Hematopoietic multipotent progenitor cell (in vitro differentiated cells): ENCODE results near the gene PLEKHA5. TPM values are rescaled to one million over a fixed set of nuclear protein-coding genes. Genes with fewer than 3 reads are reported as not detected.
"Not testable (repeated sequence)": the region's sequence is repeated elsewhere in the genome, so short reads cannot be mapped to it uniquely, and the experiment has no call there.

Experiments
- DNase-seq, 3 donors: peaks; one replicate each; pipeline ENCODE4 v3.0.0-alpha.2; 2011 to 2015; ENCODE audit warnings: low read depth in 2 of 3, low spot score in 2 of 3
- total RNA-seq: library from RNA; depleted of rRNA; stranded (reverse); fragments of >200 nt; gene quantifications from one replicate; pipeline ENCODE4 v1.2.3, GENCODE V29; 2012

Gene PLEKHA5
- total RNA-seq, 1 donor, result 14.5 TPM

GRCh38 chr12:19161216-19161615 is 31.7 kb downstream of the PLEKHA5 start:
- no peak for DNase-seq

DNA sequence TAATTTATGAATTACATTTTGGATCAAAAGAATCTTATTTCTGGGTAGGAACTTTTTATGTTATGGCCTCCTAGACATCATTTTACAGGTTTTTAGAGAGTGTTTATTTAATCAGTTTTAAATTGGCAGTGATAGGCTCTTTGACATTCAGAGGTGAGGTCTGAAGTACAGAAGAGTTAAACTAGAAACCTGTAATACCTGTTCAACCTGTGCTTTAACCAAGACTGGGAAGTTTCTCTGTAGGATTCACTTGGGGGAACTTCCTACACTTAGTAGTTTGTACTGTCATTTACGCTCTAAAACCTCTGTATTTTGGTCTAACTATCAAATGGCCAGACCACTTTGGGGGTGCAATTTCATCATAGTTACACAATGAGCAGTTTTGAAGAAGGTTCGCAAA is 35.9 kb downstream of the PLEKHA5 start:
- no peak for DNase-seq

DNA sequence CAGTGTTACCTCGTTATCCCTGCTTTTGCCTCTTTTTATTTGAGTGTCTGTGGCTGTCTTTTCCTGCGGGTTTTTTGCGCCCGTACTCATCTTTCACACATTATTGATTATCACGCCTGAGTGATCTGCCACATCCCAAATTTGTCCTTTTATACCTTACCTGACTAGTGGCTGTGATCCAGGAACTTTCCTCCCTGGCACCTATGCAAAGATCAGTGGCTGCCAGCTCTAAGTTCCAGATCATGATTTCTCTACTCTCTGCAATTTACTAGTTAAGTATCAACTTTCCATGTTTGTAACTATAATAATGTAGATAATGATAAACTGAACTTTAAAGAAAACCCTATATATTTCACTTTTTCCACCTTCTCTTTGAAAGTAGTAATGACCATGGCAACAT is 36.9 kb downstream of the PLEKHA5 start:
- no peak for DNase-seq

DNA sequence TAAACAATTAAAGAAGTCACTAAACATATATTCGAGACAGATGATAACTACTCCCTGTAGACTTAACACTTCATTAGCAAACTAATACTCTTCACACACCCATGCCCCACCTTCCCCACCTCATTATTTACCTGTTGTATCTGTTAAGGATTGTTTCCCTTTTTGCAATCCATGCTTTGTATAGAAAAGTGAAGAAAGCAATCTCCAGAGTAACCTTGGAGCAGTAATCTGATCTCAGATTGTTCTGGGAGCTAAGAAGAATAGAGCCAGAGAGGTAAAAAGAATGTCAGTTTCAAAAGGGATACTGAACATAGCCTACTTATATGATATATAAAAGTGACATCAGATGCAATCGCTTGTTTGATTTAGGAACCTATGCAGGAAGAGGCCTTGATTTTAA is 37.4 kb downstream of the PLEKHA5 start:
- no peak for DNase-seq

DNA sequence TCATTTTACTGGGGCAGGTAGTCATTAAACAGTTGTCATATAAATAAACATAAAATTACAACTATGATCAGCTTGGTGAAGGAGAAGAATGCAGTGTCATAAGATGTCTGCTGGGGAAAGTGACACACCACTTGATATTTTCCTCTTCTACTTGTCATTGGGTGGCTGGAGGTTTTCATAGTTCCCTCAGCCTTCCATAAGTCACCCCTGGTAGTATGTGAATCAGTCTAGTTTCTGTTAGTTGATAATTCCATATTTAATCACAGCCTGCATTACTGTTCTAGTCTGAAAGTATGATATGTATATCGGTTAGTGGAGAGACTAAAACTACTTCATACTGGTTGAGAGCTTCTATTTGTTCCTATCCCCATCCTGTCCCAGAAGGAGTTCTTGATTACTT is 38.2 kb downstream of the PLEKHA5 start:
- no peak for DNase-seq

- DNase-seq, result no peak
Measured at GRCh38 chr12:19168644-19169043, 39.1 kb downstream of the PLEKHA5 start.

DNA sequence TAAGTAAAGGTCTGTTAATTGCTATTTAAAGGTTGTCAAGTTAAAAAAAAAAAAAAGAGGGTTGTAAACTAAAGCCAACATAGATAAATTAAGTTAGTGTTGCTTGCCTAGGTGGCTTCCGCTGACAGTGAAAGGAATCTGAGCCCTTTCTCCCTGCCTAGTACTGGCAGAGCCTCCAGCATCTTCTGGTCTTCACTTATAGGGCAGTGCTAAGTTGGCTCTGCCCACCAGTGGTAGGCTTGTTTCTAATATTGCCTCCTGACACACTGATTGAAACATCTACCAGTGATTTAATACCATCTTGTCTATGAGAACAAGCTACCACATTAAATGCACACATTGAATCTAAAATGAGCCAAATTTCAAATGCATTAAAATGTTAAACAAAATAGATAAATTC is 39.7 kb downstream of the PLEKHA5 start:
- no peak for DNase-seq

- DNase-seq, result not testable (repeated sequence)
Measured at GRCh38 chr12:19170286-19170685, 40.8 kb downstream of the PLEKHA5 start.

- no peak for DNase-seq
Measured at GRCh38 chr12:19171731-19172130, 42.2 kb downstream of the PLEKHA5 start.

- no peak for DNase-seq
Measured at GRCh38 chr12:19177754-19178153, 48.2 kb downstream of the PLEKHA5 start.

- DNase-seq, result no peak
Measured at GRCh38 chr12:19179986-19180385, 50.5 kb downstream of the PLEKHA5 start.

- DNase-seq, result peak in 1 of 3 donors; percentile 42
Measured at GRCh38 chr12:19181666-19182426, 52.3 kb downstream of the PLEKHA5 start.

- DNase-seq, result peak in 1 of 3 donors; percentile 30
Measured at GRCh38 chr12:19183121-19183838, 53.7 kb downstream of the PLEKHA5 start.

- DNase-seq, result no peak
Measured at GRCh38 chr12:19185262-19185929, 55.9 kb downstream of the PLEKHA5 start.

GRCh38 chr12:19186722-19187661 is 57.5 kb downstream of the PLEKHA5 start:
- DNase-seq, result peak in 2 of 3 donors; percentile 45 to 69

GRCh38 chr12:19189522-19189921 is 60.0 kb downstream of the PLEKHA5 start:
- DNase-seq, result no peak

DNA sequence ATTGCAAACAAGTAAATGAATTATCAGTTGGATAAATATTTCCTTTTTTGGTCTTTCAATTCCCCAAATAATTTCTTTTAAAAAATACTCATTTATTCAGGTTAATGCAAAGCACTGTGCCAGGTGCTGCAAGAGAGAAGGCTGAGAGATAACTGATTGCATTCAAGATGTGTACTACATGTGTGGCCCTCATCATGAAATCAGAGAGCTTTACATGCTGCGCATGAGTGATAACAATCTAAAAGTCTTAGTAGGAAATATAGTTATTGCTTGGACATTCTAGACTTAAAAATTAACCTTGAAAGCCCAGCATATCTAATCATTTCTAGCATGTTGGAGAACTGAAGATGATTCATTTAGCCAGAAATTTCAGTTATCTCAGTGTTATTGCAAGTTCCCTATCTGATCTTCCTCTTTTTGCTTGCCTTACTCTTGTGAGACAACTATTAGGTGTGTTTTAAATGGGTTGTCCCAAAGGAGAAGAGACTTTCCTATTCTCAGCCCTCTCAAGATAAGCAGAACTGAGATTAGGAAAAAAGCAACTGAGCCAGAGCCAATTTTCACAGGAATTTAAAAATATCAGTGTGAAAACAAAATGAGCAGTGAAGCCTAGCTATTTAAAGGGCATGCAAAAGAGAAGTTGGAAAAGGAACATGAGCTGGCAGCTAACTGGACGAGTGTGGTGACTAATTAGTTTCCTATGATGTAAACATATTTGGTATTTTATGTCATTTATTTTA is 60.9 kb downstream of the PLEKHA5 start:
- peak in 2 of 3 donors; percentile 56 to 61 for DNase-seq

DNA sequence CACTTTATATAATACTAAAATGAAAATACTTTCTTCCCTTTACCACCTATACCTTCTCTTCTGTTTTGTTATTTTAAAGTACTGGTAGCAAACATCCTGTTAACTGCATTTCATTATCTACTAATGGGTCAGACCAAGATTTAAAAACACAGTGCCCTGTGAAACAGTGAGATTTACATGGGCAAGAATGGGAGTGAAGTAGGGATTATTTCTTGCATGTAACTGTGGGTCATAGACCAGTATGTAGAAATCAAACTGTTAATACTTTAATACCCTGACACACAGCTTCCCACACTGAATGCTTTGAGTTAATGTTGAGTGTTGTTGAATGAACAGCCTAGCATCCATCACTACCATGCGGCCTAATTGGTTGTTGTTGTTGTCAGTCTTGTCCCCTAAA is 61.6 kb downstream of the PLEKHA5 start:
- no peak for DNase-seq

- DNase-seq, result no peak
Measured at GRCh38 chr12:19191563-19191962, 62.0 kb downstream of the PLEKHA5 start.

DNA sequence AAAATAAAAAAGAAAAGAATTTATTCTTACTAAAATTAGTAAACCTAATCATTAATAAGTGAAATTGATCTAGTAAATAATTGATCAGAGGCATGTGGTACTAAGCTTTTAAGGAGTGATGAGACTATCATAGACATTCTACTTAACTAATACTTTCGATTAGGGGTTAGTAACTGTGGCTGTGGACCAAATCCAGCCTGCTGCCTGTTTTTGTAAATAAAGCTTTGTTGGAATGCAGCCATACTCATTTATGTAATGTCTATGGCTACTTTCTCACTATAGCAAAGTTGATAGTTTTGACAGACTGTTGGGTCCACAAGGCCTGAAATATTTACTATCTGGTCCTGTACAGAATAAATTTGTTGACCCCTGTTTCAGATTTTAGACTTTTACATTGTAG is 63.2 kb downstream of the PLEKHA5 start:
- DNase-seq, result no peak
